Nephron progenitor cell (in vitro differentiated cells): ENCODE results near the gene MYO9A.

Source experiments
- DNase-seq: peaks from one replicate; pipeline ENCODE4 v3.0.0; 2021
- H3K27ac Mint-ChIP-seq: 2 replicates; pipeline ENCODE4 v1.8.0; 2021; ENCODE audit warnings: mild to moderate bottlenecking, moderate library complexity, mixed read lengths
- H3K27me3 Mint-ChIP-seq: 2 replicates; pipeline ENCODE4 v1.8.0; 2021; ENCODE audit warnings: mild to moderate bottlenecking, low read depth, mixed read lengths; ENCODE audit not compliant: poor library complexity
- H3K36me3 Mint-ChIP-seq: 2 replicates; pipeline ENCODE4 v1.8.0; 2021; ENCODE audit warnings: low read depth, mixed read lengths
- H3K4me1 Mint-ChIP-seq: 2 replicates; pipeline ENCODE4 v1.8.0; 2021; ENCODE audit warnings: mixed read lengths
- H3K4me3 Mint-ChIP-seq: 2 replicates; pipeline ENCODE4 v1.8.0; 2021; ENCODE audit warnings: mild to moderate bottlenecking, moderate library complexity, mixed read lengths
- H3K9me3 Mint-ChIP-seq: 2 replicates; pipeline ENCODE4 v1.8.0; 2021; ENCODE audit warnings: mild to moderate bottlenecking, moderate library complexity, mixed read lengths
- TF ChIP-seq, protein P1 (sequence below): fragments of 200-600 bp; sonication (generic); IDR thresholded peaks from 2 replicates; pipeline ENCODE4 v1.5.0; 2021; ENCODE audit warnings: antibody characterized with exemption

The MYO9A gene

DNA sequence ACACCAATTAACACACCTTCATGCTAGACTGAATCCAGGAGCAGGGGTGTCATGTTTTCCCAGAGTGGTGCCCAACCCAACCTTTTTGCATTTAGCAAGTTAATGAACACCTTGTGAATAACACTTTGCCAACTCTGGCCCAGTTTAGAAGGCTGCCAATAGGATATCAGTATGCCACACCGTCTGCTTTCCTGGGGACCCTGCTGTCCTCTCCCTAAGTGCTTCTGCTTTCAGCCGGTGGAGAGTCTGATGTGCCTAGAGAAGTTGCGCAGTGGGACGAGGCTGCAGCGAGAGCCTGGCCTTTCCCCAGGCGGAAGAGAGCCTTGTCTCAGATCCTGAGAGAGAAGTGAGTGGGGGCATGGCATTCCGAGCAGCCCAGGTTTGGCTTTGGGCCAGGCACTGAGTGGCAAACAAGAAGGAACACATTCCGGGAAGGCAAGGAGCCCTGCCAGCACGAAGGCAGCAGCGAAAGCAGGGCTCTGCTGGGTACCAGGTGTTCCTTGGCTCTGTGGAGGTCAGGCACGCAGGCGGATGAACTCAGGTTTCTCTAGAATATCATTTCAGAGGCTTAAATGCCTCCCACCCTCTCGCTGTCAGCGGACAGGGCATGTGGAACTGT, 37.2 kb upstream of the MYO9A start:
- Mint-ChIP-seq H3K27me3 (peaks cover 11% of the 10 kb centered on the region), H3K27ac (peak overlapping the region; percentile 71), H3K36me3 (no peaks in the 10 kb centered on the region), H3K9me3 (no peaks in the 10 kb centered on the region), H3K4me3 (peak overlapping the region; percentile 56), H3K4me1 (peaks cover 20% of the 10 kb centered on the region)
- DNase-seq = no peak
- TF ChIP-seq, protein P1, sequence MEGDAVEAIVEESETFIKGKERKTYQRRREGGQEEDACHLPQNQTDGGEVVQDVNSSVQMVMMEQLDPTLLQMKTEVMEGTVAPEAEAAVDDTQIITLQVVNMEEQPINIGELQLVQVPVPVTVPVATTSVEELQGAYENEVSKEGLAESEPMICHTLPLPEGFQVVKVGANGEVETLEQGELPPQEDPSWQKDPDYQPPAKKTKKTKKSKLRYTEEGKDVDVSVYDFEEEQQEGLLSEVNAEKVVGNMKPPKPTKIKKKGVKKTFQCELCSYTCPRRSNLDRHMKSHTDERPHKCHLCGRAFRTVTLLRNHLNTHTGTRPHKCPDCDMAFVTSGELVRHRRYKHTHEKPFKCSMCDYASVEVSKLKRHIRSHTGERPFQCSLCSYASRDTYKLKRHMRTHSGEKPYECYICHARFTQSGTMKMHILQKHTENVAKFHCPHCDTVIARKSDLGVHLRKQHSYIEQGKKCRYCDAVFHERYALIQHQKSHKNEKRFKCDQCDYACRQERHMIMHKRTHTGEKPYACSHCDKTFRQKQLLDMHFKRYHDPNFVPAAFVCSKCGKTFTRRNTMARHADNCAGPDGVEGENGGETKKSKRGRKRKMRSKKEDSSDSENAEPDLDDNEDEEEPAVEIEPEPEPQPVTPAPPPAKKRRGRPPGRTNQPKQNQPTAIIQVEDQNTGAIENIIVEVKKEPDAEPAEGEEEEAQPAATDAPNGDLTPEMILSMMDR = no peak

DNA sequence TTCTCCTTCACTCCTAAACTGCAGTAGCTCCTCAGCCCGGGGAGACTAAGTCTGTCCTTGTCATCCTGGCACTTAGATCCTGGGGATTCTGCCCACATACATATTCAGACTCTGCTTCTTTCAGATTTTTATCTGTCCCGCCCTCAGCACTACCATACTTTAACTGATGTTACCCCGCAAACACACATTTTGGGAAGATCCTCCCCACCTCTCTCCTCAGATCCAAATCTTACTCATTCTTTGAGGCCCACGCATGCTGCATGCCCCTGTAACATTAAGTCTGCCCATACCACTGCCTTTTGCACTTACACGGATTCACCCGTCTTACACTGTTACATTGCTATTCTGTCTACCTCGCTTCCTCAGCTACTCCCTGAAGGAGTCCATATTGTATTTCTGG, 36.4 kb upstream of the MYO9A start:
- Mint-ChIP-seq H3K4me3 (no peak overlapping the region), H3K27ac (no peak overlapping the region), H3K27me3 (peaks cover 11% of the 10 kb centered on the region), H3K9me3 (no peaks in the 10 kb centered on the region), H3K4me1 (peaks cover 20% of the 10 kb centered on the region), H3K36me3 (no peaks in the 10 kb centered on the region)
- no peak for DNase-seq
- TF ChIP-seq, protein P1 = no peak

DNA sequence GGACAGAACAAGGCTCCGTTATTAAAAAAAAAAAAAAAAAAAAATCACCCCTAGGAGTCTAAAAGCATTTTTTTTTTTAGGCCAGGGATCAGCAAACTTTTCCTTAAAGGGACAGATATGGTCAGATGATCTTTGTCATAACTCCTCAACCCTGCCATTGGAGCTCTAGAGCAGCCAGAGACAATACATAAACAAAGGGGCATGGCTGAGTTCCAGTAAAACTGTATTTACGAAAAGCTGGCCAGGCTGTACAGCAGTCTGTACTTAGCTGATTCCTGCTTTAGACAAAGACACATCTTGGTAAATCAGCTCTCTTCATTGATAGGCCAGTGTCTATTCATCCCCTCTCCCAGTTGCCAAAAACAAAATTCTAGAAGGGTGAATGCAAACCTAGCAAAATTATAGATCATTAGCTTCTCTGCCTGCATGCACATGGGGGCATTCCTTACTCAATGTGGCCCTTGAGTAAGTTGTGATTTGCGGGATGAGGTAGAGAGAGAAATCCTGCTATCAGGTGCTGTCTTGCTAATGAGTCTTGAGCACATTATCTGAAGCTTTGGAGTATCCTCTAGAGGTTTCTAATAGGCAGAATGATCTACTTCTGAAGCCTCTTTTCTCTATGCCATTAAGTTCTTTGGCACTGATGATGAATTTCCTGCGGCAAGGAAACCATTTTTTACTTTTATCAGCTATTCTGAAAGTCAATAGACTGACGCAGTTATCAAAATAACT, 35.5 kb upstream of the MYO9A start:
- TF ChIP-seq, protein P1 = no peak
- no peak overlapping the region for H3K27ac Mint-ChIP-seq
- H3K4me1 Mint-ChIP-seq = peaks cover 20% of the 10 kb centered on the region
- no peak overlapping the region for H3K4me3 Mint-ChIP-seq
- H3K36me3 Mint-ChIP-seq = no peaks in the 10 kb centered on the region
- H3K27me3 Mint-ChIP-seq = peaks cover 11% of the 10 kb centered on the region
- H3K9me3 Mint-ChIP-seq = no peaks in the 10 kb centered on the region
- DNase-seq = no peak

DNA sequence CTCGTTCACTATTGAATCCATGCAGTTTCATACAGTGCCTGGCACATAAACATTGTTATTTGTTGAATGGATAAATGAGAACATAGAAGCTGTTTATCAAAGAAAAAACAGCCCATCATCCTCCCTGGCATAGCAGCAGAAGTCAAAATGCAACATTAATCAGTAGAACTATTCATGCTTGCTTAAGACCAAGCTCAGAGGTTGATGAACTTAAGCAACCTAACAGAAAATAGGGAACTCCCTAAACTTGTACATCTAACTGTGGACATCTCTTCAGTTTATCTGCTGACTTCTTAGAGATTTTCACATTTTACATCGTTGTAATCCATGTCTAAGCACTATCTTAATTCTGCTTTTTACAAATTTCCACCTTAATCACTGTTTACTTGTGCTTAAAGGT, 29.5 kb upstream of the MYO9A start:
- no peak for DNase-seq
- no peak overlapping the region for H3K27ac Mint-ChIP-seq
- no peaks in the 10 kb centered on the region for H3K36me3 Mint-ChIP-seq
- no peak overlapping the region for H3K4me3 Mint-ChIP-seq
- H3K4me1 Mint-ChIP-seq = peaks cover 9% of the 10 kb centered on the region
- peaks cover 9% of the 10 kb centered on the region for H3K27me3 Mint-ChIP-seq
- TF ChIP-seq, protein P1 = no peak
- H3K9me3 Mint-ChIP-seq = no peaks in the 10 kb centered on the region

DNA sequence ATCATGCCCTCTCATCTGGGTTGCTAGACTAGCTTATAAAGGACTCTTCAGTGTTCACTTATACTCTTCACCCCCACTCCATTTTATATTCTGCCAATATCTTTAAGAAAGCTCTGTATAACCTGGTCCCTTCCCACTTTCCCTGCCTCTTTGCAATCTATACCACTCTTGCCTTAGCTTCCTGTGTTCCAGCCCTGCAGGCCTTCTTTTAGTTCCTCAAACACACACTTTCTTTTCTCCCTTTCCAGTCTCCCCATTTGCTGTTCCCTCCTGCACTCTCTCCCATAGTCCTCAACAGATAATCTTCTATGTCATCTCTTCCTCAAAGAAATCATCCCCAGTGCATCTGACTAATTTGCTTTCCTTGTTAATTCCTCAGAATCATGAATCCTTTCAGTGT, 29.0 kb upstream of the MYO9A start:
- H3K9me3 Mint-ChIP-seq = no peaks in the 10 kb centered on the region
- H3K27me3 Mint-ChIP-seq = peaks cover 9% of the 10 kb centered on the region
- no peaks in the 10 kb centered on the region for H3K36me3 Mint-ChIP-seq
- no peak for DNase-seq
- TF ChIP-seq, protein P1 = no peak
- H3K4me3 Mint-ChIP-seq = no peak overlapping the region
- no peak overlapping the region for H3K27ac Mint-ChIP-seq
- H3K4me1 Mint-ChIP-seq = peaks cover 9% of the 10 kb centered on the region

DNA sequence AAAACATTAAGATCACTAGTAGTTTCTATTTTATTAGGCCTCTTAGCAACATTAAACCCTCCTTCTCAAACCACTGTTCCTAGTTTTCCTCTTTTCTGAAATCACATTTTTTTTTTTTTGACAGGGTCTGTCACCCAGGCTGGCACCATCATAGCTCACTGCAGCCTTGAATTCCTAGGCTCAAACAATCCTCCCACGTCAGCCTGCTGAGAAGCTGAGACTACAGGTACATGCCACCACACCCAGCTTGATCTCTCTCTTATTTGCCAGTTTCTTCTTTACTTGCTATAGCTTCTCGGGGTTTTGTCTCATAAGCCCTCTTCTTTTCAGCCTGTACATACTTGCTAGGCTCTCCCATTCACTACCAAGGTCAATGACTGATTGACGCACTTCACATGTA, 28.3 kb upstream of the MYO9A start:
- peak overlapping the region; percentile 17 for H3K27ac Mint-ChIP-seq
- no peak for DNase-seq
- peaks cover 14% of the 10 kb centered on the region for H3K4me1 Mint-ChIP-seq
- TF ChIP-seq, protein P1 = no peak
- no peaks in the 10 kb centered on the region for H3K9me3 Mint-ChIP-seq
- peaks cover 9% of the 10 kb centered on the region for H3K27me3 Mint-ChIP-seq
- H3K4me3 Mint-ChIP-seq = no peak overlapping the region
- H3K36me3 Mint-ChIP-seq = no peaks in the 10 kb centered on the region
